ENCODE measurements around the gene TUBA8.

The TUBA8 gene

GRCh38 chr22:18088825-18089568, 21.6 kb upstream of the TUBA8 start:
- Mint-ChIP-seq H3K4me1 (peaks cover 17% of the 10 kb centered on the region), H3K27me3 (ENCODE audit: low read depth, poor library complexity) (no peaks in the 10 kb centered on the region), H3K27ac (no peak overlapping the region), H3K4me3 (peak overlapping the region; percentile 29), H3K36me3 (ENCODE audit: low read depth) (peaks cover 64% of the 10 kb centered on the region), H3K9me3 (no peaks in the 10 kb centered on the region)
- DNase-seq, result no peak
- no peak for TF ChIP-seq CTCF (IDR thresholded peaks at IDR 0.05)

GRCh38 chr22:18090286-18090685, 20.3 kb upstream of the TUBA8 start:
- Mint-ChIP-seq H3K4me3 (no peak overlapping the region), H3K27ac (peak overlapping the region; percentile 71), H3K36me3 (ENCODE audit: low read depth) (peaks cover 64% of the 10 kb centered on the region), H3K4me1 (peaks cover 22% of the 10 kb centered on the region), H3K9me3 (no peaks in the 10 kb centered on the region), H3K27me3 (ENCODE audit: low read depth, poor library complexity) (no peaks in the 10 kb centered on the region)
- no peak for DNase-seq
- no peak for TF ChIP-seq CTCF (IDR thresholded peaks at IDR 0.05)

- Mint-ChIP-seq H3K27me3 (ENCODE audit: low read depth, poor library complexity) (no peaks in the 10 kb centered on the region), H3K36me3 (ENCODE audit: low read depth) (peaks cover 62% of the 10 kb centered on the region), H3K4me3 (no peak overlapping the region), H3K4me1 (peaks cover 30% of the 10 kb centered on the region), H3K27ac (no peak overlapping the region), H3K9me3 (no peaks in the 10 kb centered on the region)
- no peak for DNase-seq
- TF ChIP-seq CTCF (IDR thresholded peaks at IDR 0.05), result no peak
Observed at GRCh38 chr22:18091478-18091877, 19.1 kb upstream of the TUBA8 start.

- TF ChIP-seq CTCF (IDR thresholded peaks at IDR 0.05), result no peak
- no peak for DNase-seq
- Mint-ChIP-seq H3K27me3 (ENCODE audit: low read depth, poor library complexity) (no peaks in the 10 kb centered on the region), H3K4me1 (peaks cover 30% of the 10 kb centered on the region), H3K4me3 (no peak overlapping the region), H3K36me3 (ENCODE audit: low read depth) (peaks cover 66% of the 10 kb centered on the region), H3K27ac (peak overlapping the region; percentile 98), H3K9me3 (no peaks in the 10 kb centered on the region)
Observed at GRCh38 chr22:18091916-18092526, 18.6 kb upstream of the TUBA8 start.

GRCh38 chr22:18093661-18094060, 16.9 kb upstream of the TUBA8 start:
- TF ChIP-seq CTCF (IDR thresholded peaks at IDR 0.05), result no peak
- peaks cover 29% of the 10 kb centered on the region for H3K4me1 Mint-ChIP-seq
- no peaks in the 10 kb centered on the region for H3K27me3 Mint-ChIP-seq (ENCODE audit: low read depth, poor library complexity)
- peaks cover 58% of the 10 kb centered on the region for H3K36me3 Mint-ChIP-seq (ENCODE audit: low read depth)
- no peak overlapping the region for H3K27ac Mint-ChIP-seq
- H3K4me3 Mint-ChIP-seq, result no peak overlapping the region
- no peaks in the 10 kb centered on the region for H3K9me3 Mint-ChIP-seq
- DNase-seq, result no peak

Data from nephron progenitor cell (in vitro differentiated cells).